Lower leg skin (tissue), 3 donors: ENCODE measurements around the gene FAM83E.

Experiments
- POLR2A ChIP-seq, 2 donors: fragments of 450-650 bp; IDR thresholded peaks; one replicate each; pipeline ENCODE4 v1.6.1; 2016 to 2017; ENCODE audit warnings: antibody characterized with exemption in 2 of 2, mild to moderate bottlenecking in 1 of 2, moderate library complexity in 1 of 2
- TF ChIP-seq, protein P1 (sequence below), 3 donors: fragments of 450-650 bp; IDR thresholded peaks; one replicate each; pipeline ENCODE4 v1.5.1; 2016; ENCODE audit warnings: antibody characterized with exemption in 3 of 3, mild to moderate bottlenecking in 3 of 3, moderate library complexity in 2 of 3

DNA sequence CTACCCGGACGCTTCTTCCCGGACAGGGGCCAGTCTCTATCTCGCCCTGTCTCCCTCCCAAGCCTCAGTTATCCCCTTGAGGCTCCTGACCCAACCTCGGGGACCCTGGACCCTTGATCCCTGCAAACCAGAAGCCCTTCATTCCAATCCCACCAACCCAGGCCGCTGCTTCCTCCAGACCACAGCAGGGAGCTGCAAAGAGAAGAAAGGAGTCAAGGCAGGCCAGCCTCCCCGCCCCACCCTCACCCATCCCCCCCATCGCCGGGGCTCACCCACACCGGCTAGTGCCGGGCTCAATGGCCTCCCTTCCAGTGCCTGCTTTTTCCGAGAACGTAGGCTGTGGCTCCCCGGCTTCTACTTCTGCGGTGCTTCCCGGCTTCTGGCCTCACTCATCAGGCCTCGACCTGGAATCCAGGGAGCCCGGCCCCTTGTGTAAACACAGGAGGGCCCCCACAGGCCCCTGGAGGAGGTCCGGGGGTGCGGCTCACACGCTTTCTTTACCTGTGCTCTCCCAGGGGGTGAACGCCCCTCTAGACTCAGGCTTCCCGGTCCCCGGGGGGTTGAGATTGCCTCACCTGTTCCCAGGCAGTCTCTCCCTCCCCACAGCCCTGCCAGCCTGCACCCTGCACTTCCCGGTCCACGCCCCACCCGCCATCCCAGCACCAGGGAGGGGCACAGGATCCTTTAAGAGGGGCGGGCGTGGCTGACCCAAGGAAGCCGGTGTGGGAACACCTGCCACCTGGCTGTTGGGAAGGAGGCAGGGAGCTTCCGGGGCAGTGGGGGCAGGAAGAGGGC is at the start of gene FAM83E:
- TF ChIP-seq, protein P1, sequence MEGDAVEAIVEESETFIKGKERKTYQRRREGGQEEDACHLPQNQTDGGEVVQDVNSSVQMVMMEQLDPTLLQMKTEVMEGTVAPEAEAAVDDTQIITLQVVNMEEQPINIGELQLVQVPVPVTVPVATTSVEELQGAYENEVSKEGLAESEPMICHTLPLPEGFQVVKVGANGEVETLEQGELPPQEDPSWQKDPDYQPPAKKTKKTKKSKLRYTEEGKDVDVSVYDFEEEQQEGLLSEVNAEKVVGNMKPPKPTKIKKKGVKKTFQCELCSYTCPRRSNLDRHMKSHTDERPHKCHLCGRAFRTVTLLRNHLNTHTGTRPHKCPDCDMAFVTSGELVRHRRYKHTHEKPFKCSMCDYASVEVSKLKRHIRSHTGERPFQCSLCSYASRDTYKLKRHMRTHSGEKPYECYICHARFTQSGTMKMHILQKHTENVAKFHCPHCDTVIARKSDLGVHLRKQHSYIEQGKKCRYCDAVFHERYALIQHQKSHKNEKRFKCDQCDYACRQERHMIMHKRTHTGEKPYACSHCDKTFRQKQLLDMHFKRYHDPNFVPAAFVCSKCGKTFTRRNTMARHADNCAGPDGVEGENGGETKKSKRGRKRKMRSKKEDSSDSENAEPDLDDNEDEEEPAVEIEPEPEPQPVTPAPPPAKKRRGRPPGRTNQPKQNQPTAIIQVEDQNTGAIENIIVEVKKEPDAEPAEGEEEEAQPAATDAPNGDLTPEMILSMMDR (IDR thresholded peaks at IDR 0.05), result no peak
- no peak for TF ChIP-seq POLR2A (IDR thresholded peaks at IDR 0.05)
